ENCODE data around the gene DYNLT2. TPM values are rescaled to one million over a fixed set of nuclear protein-coding genes. Genes with fewer than 3 reads are reported as not detected.

Gene DYNLT2
- total and polyA plus RNA-seq, 2 of the 13 experiments (the other 11 are each of a cell fraction or from before 2014, with no cell fraction given), result 2.1 to 4.3 TPM

DNA sequence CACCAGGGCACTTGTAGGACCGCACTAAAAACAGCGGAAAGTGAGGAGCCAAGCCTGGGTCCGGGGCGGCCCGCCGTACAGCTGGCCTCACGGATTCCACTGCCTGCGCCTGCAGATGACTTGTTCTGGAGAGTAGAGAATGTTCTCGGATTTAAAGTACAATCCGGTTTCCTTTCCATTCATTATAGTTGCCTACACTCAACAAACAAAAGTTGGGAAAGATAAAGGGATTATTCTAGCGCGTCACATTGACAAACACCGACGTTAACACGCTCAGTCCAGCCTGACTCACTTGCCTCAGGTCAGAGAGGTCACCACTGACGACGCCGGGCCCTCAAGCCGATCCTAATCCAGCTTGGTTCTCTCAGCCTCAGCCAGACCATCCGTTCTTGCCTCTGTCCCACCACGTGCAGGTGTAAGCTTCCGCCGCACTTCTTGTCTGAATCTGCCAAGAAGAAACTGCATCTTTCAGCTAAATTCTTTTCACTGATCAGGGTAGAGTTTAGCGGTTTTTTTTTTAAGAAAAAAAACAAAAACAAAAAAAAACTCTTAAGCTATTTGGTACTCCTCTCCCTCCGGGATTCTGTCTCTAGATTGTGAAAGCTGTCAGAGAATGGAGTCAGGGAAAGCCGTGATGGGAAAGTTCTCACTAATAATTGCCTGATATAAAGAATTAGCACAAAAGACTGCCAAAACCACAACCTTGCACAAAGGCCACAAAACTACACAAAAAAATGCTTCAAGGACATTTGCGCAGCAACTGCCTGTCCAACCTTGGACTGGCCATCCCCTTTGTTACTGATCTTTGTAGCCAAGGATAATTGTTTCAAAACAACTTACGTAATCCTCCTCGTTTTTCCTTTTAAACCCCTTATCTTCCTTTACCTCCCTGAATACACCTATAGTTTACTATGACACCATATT is 26.0 kb downstream of the DYNLT2 start (continued):
- TF ChIP-seq, protein P1, sequence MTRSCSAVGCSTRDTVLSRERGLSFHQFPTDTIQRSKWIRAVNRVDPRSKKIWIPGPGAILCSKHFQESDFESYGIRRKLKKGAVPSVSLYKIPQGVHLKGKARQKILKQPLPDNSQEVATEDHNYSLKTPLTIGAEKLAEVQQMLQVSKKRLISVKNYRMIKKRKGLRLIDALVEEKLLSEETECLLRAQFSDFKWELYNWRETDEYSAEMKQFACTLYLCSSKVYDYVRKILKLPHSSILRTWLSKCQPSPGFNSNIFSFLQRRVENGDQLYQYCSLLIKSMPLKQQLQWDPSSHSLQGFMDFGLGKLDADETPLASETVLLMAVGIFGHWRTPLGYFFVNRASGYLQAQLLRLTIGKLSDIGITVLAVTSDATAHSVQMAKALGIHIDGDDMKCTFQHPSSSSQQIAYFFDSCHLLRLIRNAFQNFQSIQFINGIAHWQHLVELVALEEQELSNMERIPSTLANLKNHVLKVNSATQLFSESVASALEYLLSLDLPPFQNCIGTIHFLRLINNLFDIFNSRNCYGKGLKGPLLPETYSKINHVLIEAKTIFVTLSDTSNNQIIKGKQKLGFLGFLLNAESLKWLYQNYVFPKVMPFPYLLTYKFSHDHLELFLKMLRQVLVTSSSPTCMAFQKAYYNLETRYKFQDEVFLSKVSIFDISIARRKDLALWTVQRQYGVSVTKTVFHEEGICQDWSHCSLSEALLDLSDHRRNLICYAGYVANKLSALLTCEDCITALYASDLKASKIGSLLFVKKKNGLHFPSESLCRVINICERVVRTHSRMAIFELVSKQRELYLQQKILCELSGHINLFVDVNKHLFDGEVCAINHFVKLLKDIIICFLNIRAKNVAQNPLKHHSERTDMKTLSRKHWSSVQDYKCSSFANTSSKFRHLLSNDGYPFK (CRISPR knock-in tag; IDR thresholded peaks at IDR 0.05; ENCODE audit: borderline replicate concordance), result peak; percentile 85; the same call in 1 of the 2 replicates
- TF ChIP-seq PCBP1 (IDR thresholded peaks at IDR 0.05; ENCODE audit: borderline replicate concordance, low read depth, low read length), result no peak; the same call in 1 of the 2 replicates
- 0 out of 2 replicates have a peak, but pooled peaks have one; percentile 44 for TF ChIP-seq ZNF615 (CRISPR knock-in tag; IDR thresholded peaks at IDR 0.05; ENCODE audit: borderline replicate concordance)
- TF ChIP-seq DPF2 (CRISPR knock-in tag; IDR thresholded peaks at IDR 0.05; ENCODE audit: borderline replicate concordance, low read depth), result peak; percentile 72; the same call in 1 of the 2 replicates
- no peak for TF ChIP-seq EEA1 (CRISPR knock-in tag; IDR thresholded peaks at IDR 0.05; ENCODE audit: borderline replicate concordance)
- no peak for TF ChIP-seq ZNF17 (CRISPR knock-in tag; IDR thresholded peaks at IDR 0.05)
- peak; percentile 97 for TF ChIP-seq MIXL1 (CRISPR knock-in tag; IDR thresholded peaks at IDR 0.05)
- TF ChIP-seq, protein P2, sequence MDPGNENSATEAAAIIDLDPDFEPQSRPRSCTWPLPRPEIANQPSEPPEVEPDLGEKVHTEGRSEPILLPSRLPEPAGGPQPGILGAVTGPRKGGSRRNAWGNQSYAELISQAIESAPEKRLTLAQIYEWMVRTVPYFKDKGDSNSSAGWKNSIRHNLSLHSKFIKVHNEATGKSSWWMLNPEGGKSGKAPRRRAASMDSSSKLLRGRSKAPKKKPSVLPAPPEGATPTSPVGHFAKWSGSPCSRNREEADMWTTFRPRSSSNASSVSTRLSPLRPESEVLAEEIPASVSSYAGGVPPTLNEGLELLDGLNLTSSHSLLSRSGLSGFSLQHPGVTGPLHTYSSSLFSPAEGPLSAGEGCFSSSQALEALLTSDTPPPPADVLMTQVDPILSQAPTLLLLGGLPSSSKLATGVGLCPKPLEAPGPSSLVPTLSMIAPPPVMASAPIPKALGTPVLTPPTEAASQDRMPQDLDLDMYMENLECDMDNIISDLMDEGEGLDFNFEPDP (CRISPR knock-in tag; conservative IDR thresholded peaks at IDR 0.05), result no peak; the same call in 1 of the 2 replicates
- TF ChIP-seq ZNF7 (CRISPR knock-in tag; IDR thresholded peaks at IDR 0.05), result 0 out of 2 replicates have a peak, but pooled peaks have one; percentile 15
- 0 out of 2 replicates have a peak, but pooled peaks have one; percentile 22 for TF ChIP-seq ONECUT2 (CRISPR knock-in tag; IDR thresholded peaks at IDR 0.05)
- 0 out of 2 replicates have a peak, but pooled peaks have one; percentile 12 for TF ChIP-seq SNAI1 (CRISPR knock-in tag; IDR thresholded peaks at IDR 0.05; ENCODE audit: borderline replicate concordance)
- TF ChIP-seq CBX5 (CRISPR knock-in tag; IDR thresholded peaks at IDR 0.05; ENCODE audit: borderline replicate concordance), result peak; percentile 8; the same call in 1 of the 2 replicates
- peak; percentile 3; the same call in 1 of the 2 replicates for TF ChIP-seq ZNF3 (CRISPR knock-in tag; IDR thresholded peaks at IDR 0.05)
- no peak for TF ChIP-seq FLYWCH1 (CRISPR knock-in tag; IDR thresholded peaks at IDR 0.05)
- TF ChIP-seq SRF (IDR thresholded peaks at IDR 0.05; ENCODE audit: low read depth, low read length), result peak; percentile 13; the same call in 1 of the 2 replicates
- no peak for TF ChIP-seq SNRNP70 (IDR thresholded peaks at IDR 0.05; ENCODE audit: low read depth, low read length)
- TF ChIP-seq GATAD1 (CRISPR knock-in tag; IDR thresholded peaks at IDR 0.05), result peak; percentile 46; the same call in 1 of the 2 replicates
- peak; percentile 33; the same call in 1 of the 2 replicates for TF ChIP-seq KAT7 (CRISPR knock-in tag; IDR thresholded peaks at IDR 0.05; ENCODE audit: borderline replicate concordance)
- no peak for TF ChIP-seq ZNF660 (CRISPR knock-in tag; IDR thresholded peaks at IDR 0.05; ENCODE audit: borderline replicate concordance, low read depth)
- TF ChIP-seq TBX3 (IDR thresholded peaks at IDR 0.05; ENCODE audit: borderline replicate concordance), result no peak
- peak; percentile 94 for TF ChIP-seq AGO2 (optimal IDR thresholded peaks at IDR 0.05; ENCODE audit: low read depth, low read length)
- TF ChIP-seq, protein P3, sequence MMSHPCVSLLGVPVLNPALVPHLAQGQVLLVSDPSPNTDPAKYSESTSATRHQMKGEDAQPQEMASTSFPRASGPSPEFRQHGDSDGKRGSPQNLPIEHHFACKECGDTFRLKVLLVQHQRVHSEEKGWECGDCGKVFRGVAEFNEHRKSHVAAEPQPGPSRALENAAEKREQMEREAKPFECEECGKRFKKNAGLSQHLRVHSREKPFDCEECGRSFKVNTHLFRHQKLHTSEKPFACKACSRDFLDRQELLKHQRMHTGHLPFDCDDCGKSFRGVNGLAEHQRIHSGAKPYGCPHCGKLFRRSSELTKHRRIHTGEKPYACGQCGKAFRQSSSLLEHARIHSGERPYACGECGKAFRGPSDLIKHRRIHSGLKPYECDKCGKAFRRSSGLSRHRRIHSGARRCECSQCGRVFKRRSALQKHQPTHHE (CRISPR knock-in tag; IDR thresholded peaks at IDR 0.05; ENCODE audit: borderline replicate concordance), result 0 out of 2 replicates have a peak, but pooled peaks have one; percentile 5
- TF ChIP-seq SMARCC2 (IDR thresholded peaks at IDR 0.05), result no peak
- peak; percentile 57 for TF ChIP-seq ZBTB21 (CRISPR knock-in tag; IDR thresholded peaks at IDR 0.05)

All from HepG2 (cell line).